ENCODE results near the gene SYTL3.

DNA sequence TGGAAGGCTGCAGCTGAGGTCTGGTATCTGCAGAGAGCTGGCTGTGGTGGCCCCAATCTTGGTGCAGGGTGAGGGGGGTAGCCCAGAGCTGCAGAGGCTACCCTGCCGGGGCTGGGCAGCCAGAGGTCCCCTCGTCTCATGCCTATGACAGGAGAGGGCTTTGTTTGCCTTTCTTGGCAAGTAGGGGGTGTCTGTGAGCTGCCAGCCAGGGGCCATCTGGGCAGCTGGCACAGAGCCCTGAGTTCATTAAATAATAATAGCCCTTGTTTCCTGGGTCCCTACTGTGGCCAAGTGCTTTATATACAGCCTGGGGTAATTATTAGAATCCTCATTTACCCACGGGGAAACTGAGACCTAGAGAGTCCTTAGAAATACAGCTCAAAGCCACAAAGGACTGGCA, 102.8 kb downstream of the SYTL3 start:
- TF ChIP-seq, protein P1, sequence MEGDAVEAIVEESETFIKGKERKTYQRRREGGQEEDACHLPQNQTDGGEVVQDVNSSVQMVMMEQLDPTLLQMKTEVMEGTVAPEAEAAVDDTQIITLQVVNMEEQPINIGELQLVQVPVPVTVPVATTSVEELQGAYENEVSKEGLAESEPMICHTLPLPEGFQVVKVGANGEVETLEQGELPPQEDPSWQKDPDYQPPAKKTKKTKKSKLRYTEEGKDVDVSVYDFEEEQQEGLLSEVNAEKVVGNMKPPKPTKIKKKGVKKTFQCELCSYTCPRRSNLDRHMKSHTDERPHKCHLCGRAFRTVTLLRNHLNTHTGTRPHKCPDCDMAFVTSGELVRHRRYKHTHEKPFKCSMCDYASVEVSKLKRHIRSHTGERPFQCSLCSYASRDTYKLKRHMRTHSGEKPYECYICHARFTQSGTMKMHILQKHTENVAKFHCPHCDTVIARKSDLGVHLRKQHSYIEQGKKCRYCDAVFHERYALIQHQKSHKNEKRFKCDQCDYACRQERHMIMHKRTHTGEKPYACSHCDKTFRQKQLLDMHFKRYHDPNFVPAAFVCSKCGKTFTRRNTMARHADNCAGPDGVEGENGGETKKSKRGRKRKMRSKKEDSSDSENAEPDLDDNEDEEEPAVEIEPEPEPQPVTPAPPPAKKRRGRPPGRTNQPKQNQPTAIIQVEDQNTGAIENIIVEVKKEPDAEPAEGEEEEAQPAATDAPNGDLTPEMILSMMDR (conservative IDR thresholded peaks at IDR 0.05): no peak
- TF ChIP-seq EZH2 (IDR thresholded peaks at IDR 0.05; ENCODE audit: low read depth): no peak
